Tibial nerve (tissue), 4 donors: Measurements from ENCODE around the gene ID2. TPM values are rescaled to one million over a fixed set of nuclear protein-coding genes. Genes with fewer than 3 reads are reported as not detected.

ENCODE experiments used
- DNase-seq, 2 donors: peaks; one replicate each; pipeline ENCODE4 v3.0.0-alpha.2; 2019; ENCODE audit warnings: low spot score in 2 of 2
- H3K27ac ChIP-seq, 4 donors: fragments of 200-600 bp; sonication (generic) in 3 of 4; one replicate each; pipeline ENCODE4 v1.5.1; 2017 to 2019; ENCODE audit warnings: mild to moderate bottlenecking in 1 of 4
- H3K27me3 ChIP-seq, 2 donors: fragments of 200-600 bp; sonication (generic) in 1 of 2; one replicate each; pipeline versions ENCODE4 v1.5.1 to v1.6.0; 2017 to 2019
- H3K36me3 ChIP-seq, 3 donors: fragments of 200-600 bp; sonication (generic); one replicate each; pipeline ENCODE4 v1.5.1; 2018 to 2019
- H3K4me1 ChIP-seq, 4 donors: fragments of 200-600 bp; sonication (generic) in 3 of 4; one replicate each; pipeline ENCODE4 v1.5.1; 2017 to 2019
- H3K4me3 ChIP-seq, 4 donors: fragments of 200-600 bp; sonication (generic) in 3 of 4; one replicate each; pipeline ENCODE4 v1.5.1; 2017 to 2019; ENCODE audit warnings: mild to moderate bottlenecking in 1 of 4, moderate library complexity in 1 of 4
- H3K9me3 ChIP-seq, 4 donors: fragments of 200-600 bp; sonication (generic) in 3 of 4; one replicate each; pipeline ENCODE4 v1.5.1; 2017 to 2019
- CTCF ChIP-seq, 5 experiments: fragments of 200-600 bp in 3 of 5; fragments of 450-650 bp in 2 of 5; sonication (generic) in 3 of 5; IDR thresholded peaks; one replicate each; pipeline ENCODE4 v1.5.1; 2016 to 2019; ENCODE audit warnings: antibody characterized with exemption in 5 of 5, mild to moderate bottlenecking in 3 of 5, moderate library complexity in 2 of 5
- EP300 ChIP-seq, 2 donors: sonication (generic); formaldehyde crosslinking; IDR thresholded peaks; one replicate each; pipeline ENCODE4 v1.6.1; 2017; ENCODE audit warnings: antibody characterized with exemption in 2 of 2, mild to moderate bottlenecking in 1 of 2
- POLR2A ChIP-seq, 2 donors: fragments of 450-650 bp; IDR thresholded peaks; one replicate each; pipeline ENCODE4 v1.6.1; 2017; ENCODE audit warnings: antibody characterized with exemption in 2 of 2, mild to moderate bottlenecking in 2 of 2, moderate library complexity in 2 of 2
- WGBS, 2 donors: methylation state at CpG; one replicate each; pipeline ENCODE4 v1.1.5; 2018; 5-methylcytosine and 5-hydroxymethylcytosine counted together
- total RNA-seq, 4 donors: library from RNA; depleted of rRNA; stranded (reverse); fragments of >200 nt; gene quantifications; one replicate each; pipeline ENCODE4 v1.1.0, GENCODE V29; 2016

ID2 gene
- total RNA-seq, 4 donors from 2014 or later, result 145 to 208 (median 166) TPM

GRCh38 chr2:8643250-8643995 lies 38.4 kb upstream of the ID2 start:
- Histone ChIP-seq H3K4me1 (peaks cover 0 to 18% (median 2%) of the 10 kb centered on the region in 4 donors), H3K4me3 (no peak overlapping the region), H3K36me3 (no peaks in the 10 kb centered on the region), H3K27ac (peak overlapping the region; percentile 15 to 81 (median 64)), H3K27me3 (no peaks in the 10 kb centered on the region), H3K9me3 (no peaks in the 10 kb centered on the region)
- 49 to 59% methylated on average over 7 of the region's 7 CpGs for WGBS, 2 donors
- DNase-seq, result no peak
- no peak for TF ChIP-seq EP300 (IDR thresholded peaks at IDR 0.05)
- TF ChIP-seq CTCF (IDR thresholded peaks at IDR 0.05), result no peak
- TF ChIP-seq POLR2A (IDR thresholded peaks at IDR 0.05), result no peak

GRCh38 chr2:8643996-8644356 lies 37.9 kb upstream of the ID2 start:
- Histone ChIP-seq H3K27ac (peak overlapping the region in 3 of 4 donors; percentile 11 to 81 (median 77)), H3K9me3 (no peaks in the 10 kb centered on the region), H3K27me3 (no peaks in the 10 kb centered on the region), H3K4me3 (no peak overlapping the region), H3K36me3 (no peaks in the 10 kb centered on the region), H3K4me1 (peaks cover 0 to 18% (median 2%) of the 10 kb centered on the region in 4 donors)
- WGBS, 2 donors, result 91 to 92% methylated on average over 5 of the region's 5 CpGs
- TF ChIP-seq CTCF (IDR thresholded peaks at IDR 0.05), result no peak
- DNase-seq, result no peak

GRCh38 chr2:8644605-8645175 lies 37.2 kb upstream of the ID2 start:
- Histone ChIP-seq H3K4me3 (no peak overlapping the region), H3K36me3 (no peaks in the 10 kb centered on the region), H3K4me1 (peaks cover 0 to 18% (median 2%) of the 10 kb centered on the region in 4 donors), H3K9me3 (no peaks in the 10 kb centered on the region), H3K27me3 (no peaks in the 10 kb centered on the region), H3K27ac (peak overlapping the region in 2 of 4 donors; percentile 77 to 81)
- no peak for DNase-seq
- peak in 1 of 5 experiments; percentile 6 for TF ChIP-seq CTCF (IDR thresholded peaks at IDR 0.05)
- no peak for TF ChIP-seq EP300 (IDR thresholded peaks at IDR 0.05)
- TF ChIP-seq POLR2A (IDR thresholded peaks at IDR 0.05), result no peak
- 81 to 97% methylated on average over 12 to 19 of the region's 19 CpGs for WGBS, 2 donors

GRCh38 chr2:8645176-8645831 lies 36.6 kb upstream of the ID2 start:
- 96 to 97% methylated on average over 18 to 51 of the region's 51 CpGs for WGBS, 2 donors
- DNase-seq, result no peak

More at GRCh38 chr2:8645176-8645831, 36.6 kb upstream of the ID2 start:
- Histone ChIP-seq H3K9me3 (no peaks in the 10 kb centered on the region), H3K4me1 (peaks cover 0 to 18% (median 2%) of the 10 kb centered on the region in 4 donors), H3K36me3 (no peaks in the 10 kb centered on the region), H3K27me3 (no peaks in the 10 kb centered on the region), H3K27ac (peak overlapping the region in 1 of 4 donors; percentile 81), H3K4me3 (no peak overlapping the region)
- no peak for TF ChIP-seq EP300 (IDR thresholded peaks at IDR 0.05)
- TF ChIP-seq CTCF (IDR thresholded peaks at IDR 0.05), result no peak
- TF ChIP-seq POLR2A (IDR thresholded peaks at IDR 0.05), result no peak
